Transverse colon (tissue), 4 donors: ENCODE measurements around the gene MAP4K1.

Experiments used
- CTCF ChIP-seq, 5 experiments: fragments of 200-600 bp in 3 of 5; fragments of 450-650 bp in 2 of 5; sonication (generic) in 3 of 5; IDR thresholded peaks; 1 replicate in 2 of 5; 2 replicates in 3 of 5; pipeline ENCODE4 v1.5.1; 2016 to 2017; ENCODE audit warnings: antibody characterized with exemption in 5 of 5, inconsistent platforms in 3 of 5, mild to moderate bottlenecking in 2 of 5, moderate library complexity in 1 of 5
- EP300 ChIP-seq: sonication (generic); formaldehyde crosslinking; IDR thresholded peaks from one replicate; pipeline ENCODE4 v1.6.1; 2017; ENCODE audit warnings: antibody characterized with exemption, low read depth
- POLR2A ChIP-seq: fragments of 450-650 bp; IDR thresholded peaks from one replicate; pipeline ENCODE4 v1.6.1; 2016; ENCODE audit warnings: antibody characterized with exemption, mild to moderate bottlenecking, moderate library complexity
- POLR2AphosphoS5 ChIP-seq, 3 donors: sonication (generic); formaldehyde crosslinking; IDR thresholded peaks; one replicate each; pipeline ENCODE4 v1.6.1; 2016; ENCODE audit warnings: antibody characterized with exemption in 3 of 3

- no peak for TF ChIP-seq CTCF (IDR thresholded peaks at IDR 0.05)
- peak; percentile 86 for TF ChIP-seq POLR2A
- peak; percentile 93 to 97 (median 95) for TF ChIP-seq POLR2AphosphoS5 (IDR thresholded peaks at IDR 0.05)
- no peak for TF ChIP-seq EP300
Observed at GRCh38 chr19:38618590-38619360, 1.0 kb upstream of the MAP4K1 start, which contains the start of gene EIF3K.
